Temporal lobe (tissue), 1 donor: Measurements from ENCODE around the gene AQP1. TPM values are rescaled to one million over a fixed set of nuclear protein-coding genes. Genes with fewer than 3 reads are reported as not detected.

Experiments used
- total RNA-seq: library from RNA; depleted of rRNA; stranded (reverse); fragments of >200 nt; gene quantifications from one replicate; pipeline ENCODE4 v1.2.3, GENCODE V29; 2014

The AQP1 gene
- total RNA-seq, 1 donor from 2014 or later = 1.5 TPM

Other genes starting within 250 kb of the AQP1 start
- 0.98 TPM for gene CRHR2, start 229.4 kb upstream of the AQP1 start, total RNA-seq
- gene INMT, start 159.7 kb upstream of the AQP1 start, total RNA-seq = under 0.01 TPM
- gene MINDY4, start 140.4 kb upstream of the AQP1 start, total RNA-seq = 2.7 TPM
- gene GHRHR, start 52.1 kb downstream of the AQP1 start, total RNA-seq = 2.2 TPM
- gene ADCYAP1R1, start 140.5 kb downstream of the AQP1 start, total RNA-seq = 62.0 TPM